Stimulated activated CD4-positive, alpha-beta T cell treated with anti-CD3 and anti-CD28 coated beads, Interleukin-15, amount 100 ng/mL, for 1 hour (primary cell): ENCODE results near the gene CDIP1.

Source experiments
- DNase-seq, 2 donors: peaks; one replicate each; pipeline ENCODE4 v3.0.0-alpha.2; 2020; ENCODE audit warnings: low read depth in 1 of 2, low spot score in 1 of 2

CDIP1 gene

DNA sequence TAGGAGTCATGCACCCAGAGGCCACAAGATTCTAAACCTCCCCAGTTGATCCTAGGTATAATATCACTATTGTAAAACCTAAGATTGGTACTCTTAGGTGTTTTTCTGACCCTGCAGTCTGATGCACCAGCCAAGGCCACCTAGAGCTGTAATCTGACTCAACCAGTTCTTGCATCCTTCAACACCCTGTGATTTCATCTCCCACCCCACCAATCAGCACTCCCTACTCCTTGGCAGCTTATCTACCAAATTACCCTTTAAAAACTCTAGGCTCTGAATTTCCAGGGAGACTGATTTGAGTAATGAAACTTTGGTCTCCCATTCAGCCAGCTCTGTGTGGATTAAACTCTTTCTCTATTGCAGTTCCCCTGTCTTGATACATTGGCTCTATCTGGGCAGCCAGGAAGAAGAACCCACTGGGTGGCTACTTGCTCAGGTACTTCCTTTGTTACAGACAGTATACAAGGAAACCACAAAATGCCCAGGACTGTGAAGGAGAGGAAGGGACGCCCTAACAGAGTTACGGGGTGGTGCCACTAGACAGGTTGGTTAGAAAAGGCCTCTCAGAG is 1.2 kb upstream of the CDIP1 start:
- DNase-seq: no peak

GRCh38 chr16:4537376-4538343 is 913 bp downstream of the CDIP1 start:
- DNase-seq: peak in 1 of 2 donors; percentile 9

DNA sequence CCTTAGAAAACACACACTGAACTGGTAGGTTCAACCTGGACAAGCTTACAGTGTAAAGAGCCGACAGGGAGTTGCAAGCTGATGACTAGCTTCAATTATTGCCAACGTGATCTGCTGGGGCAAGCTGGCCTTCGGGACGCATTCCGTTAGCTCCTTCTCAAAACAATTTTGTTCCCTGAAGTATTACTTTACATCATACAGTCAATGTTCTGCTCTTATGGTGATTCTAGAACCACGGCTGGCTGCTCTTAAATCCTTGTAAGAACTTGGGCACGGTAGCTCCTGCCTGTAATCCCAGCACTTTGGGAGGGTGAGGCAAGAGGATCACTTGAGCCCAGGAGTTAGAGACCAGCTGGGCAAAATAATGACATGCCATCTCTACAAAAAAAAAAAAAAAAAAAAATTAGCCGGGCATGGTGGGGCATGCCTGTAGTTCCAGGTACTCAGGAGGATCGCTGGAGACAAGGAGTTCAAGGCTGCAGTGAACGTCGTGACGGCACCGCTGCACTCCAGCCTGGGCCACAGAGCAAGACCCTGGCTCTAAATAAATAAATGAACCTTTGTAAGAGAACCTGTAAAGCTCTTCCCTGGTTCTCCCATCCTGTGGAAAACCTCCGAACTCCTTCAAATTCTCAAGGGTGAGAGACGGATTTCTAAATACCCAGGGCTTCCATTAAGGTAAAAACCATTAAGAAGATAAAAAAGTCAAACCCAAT is 2.0 kb downstream of the CDIP1 start:
- DNase-seq: no peak

DNA sequence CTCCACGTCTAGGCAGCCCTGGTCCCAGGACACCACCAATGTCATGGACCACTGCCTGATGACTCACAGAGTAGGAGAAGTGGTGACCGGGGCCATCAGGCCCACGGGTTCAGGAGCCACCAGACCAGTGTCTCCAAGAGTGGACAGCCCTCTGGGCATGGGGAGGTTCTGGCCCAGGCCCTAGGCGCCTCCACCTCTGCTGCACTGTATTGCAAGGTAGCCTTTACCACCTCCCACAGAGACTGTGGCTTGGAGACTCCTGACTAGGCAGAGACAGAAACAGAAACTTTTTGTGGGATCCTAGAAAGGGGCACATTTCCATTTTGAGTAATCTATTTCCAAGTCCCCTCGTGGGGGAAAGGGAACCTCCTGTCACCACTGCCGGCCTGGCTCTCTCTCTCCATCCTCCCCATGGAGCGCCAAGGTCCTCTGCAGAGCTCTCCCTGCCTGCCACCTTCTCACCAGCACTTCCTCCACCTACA is 2.9 kb downstream of the CDIP1 start:
- DNase-seq: no peak

DNA sequence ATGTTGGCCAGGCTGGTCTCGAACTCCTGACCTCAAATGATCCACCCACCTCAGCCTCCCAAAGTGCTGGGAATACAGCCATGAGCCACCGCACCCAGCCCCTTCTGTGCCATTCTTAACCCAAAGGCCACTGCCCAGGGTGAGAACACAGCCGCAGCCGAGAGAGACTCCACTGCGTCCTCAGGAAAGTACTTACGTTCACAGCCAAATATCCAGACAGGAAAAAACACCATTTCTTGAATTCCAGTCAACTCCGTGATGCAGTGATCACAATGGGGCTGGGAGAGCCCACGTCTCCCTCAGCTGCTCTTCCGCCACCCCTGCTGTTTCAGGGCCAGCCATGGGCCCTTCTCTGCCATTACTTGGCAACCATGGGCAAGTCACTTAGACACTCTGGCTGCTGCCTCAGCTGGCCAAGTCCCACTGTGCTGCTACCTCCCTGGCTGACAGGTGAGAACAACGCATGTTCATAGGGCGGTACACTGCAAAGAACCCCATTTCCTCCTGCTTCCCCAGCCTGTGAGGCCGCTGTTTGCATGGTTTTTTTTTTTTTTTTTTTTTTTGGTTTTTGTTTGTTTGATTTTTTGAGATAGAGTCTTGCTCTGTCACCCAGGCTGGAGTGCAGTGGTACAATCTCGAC is 4.3 kb downstream of the CDIP1 start:
- no peak for DNase-seq

DNA sequence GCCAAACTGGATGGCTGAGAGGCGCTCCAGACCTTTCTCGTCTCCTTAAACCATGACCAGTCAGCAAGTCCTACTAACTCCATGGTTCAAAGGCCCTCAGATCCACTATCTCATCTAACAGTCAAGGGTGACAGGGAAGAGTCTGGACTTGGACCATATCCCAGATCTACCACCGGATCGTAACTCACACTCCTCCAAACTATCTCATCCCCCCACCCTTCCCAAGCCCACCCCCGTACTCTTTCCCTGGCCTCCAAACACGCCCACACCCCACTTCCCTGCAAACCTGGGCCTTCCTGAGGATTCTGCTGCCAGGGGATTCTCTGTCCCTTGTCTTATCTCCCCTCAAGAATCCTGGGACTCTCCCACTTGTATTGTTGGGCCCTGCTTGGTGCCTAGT is 5.1 kb downstream of the CDIP1 start:
- no peak for DNase-seq

GRCh38 chr16:4532238-4532637 is 6.3 kb downstream of the CDIP1 start:
- no peak for DNase-seq

GRCh38 chr16:4531811-4532210 is 6.8 kb downstream of the CDIP1 start:
- DNase-seq: no peak

- DNase-seq: no peak
These were observed 9.2 kb downstream of the CDIP1 start for GRCh38 chr16:4529085-4530060.

- no peak for DNase-seq
These were observed 12.8 kb downstream of the CDIP1 start for GRCh38 chr16:4525634-4526277.

DNA sequence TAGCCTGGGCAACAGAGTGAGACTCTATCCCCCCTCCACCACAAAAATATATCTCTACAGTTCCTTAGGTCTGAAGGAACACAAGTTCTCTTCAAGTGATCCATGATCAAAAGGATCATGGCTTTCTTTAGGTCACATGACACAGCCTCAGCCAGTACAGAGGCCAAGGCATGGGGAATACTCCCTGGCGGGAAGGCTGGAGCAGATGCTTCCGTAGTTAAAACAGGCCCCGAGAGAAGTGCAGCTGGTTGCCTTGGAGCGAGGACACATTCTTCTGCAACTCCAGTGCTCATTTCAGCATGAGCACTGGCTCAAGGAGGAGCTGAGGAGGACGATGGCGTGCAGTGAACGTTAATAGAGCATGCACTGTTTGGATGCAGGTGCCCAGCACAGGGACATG is 13.5 kb downstream of the CDIP1 start:
- no peak for DNase-seq

DNA sequence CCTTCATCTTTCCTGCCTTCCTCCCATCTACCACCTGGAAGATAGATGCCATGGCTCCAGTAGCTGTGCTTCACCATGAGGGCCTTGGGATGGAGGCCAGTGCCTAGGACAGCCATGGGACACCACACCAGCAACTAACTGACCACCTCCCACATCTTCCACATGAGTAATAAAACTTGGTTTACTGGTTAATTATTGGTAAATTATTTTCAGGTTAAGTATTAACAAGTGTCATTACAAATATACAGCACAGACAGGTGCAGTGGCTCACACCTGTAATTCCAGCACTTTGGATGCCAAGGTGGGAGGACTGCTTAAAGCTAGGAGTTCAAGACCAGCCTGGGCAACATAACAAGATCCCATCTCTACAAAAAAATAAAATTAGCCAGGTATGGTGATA is 14.0 kb downstream of the CDIP1 start:
- no peak for DNase-seq

DNA sequence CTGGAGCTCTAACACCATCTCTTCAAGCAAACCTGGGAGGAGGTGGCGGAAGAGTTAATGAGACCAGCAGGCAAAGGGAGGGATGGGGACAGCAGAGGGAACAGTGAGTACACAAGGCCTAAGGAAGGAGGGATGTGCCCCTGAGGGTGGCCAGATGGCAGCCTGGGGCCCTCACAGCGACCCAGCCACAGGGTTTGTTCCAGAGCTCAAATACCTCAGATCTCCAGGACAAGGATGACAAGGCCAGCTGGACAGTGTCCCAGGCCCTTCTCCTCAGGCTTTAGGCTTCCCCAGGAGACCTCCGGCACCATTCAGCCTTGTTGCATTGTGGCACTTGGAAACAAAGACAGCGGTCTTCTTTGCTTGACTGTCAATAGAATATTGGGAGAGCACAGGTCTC is 14.9 kb downstream of the CDIP1 start:
- DNase-seq: no peak

GRCh38 chr16:4522051-4522581 is 16.5 kb downstream of the CDIP1 start:
- DNase-seq: no peak

DNA sequence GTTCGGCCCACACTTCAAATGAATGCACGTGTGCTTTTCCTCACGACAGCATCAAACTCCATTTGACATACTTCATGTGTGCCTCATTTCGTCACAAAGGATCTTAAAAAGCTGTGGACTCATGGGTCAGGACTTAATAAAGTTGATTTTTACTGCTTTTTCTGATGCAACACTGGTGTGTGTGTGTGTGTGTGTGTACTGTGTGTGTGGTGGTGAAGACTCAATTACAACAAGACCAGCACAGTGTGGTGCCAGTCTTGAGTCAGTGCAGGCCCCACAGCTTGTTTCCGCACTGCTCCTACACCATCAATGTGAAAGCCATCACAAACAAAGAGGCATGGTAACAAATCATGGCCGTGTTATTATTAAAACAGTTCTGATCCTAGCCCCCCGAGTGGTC is 17.7 kb downstream of the CDIP1 start:
- no peak for DNase-seq

DNA sequence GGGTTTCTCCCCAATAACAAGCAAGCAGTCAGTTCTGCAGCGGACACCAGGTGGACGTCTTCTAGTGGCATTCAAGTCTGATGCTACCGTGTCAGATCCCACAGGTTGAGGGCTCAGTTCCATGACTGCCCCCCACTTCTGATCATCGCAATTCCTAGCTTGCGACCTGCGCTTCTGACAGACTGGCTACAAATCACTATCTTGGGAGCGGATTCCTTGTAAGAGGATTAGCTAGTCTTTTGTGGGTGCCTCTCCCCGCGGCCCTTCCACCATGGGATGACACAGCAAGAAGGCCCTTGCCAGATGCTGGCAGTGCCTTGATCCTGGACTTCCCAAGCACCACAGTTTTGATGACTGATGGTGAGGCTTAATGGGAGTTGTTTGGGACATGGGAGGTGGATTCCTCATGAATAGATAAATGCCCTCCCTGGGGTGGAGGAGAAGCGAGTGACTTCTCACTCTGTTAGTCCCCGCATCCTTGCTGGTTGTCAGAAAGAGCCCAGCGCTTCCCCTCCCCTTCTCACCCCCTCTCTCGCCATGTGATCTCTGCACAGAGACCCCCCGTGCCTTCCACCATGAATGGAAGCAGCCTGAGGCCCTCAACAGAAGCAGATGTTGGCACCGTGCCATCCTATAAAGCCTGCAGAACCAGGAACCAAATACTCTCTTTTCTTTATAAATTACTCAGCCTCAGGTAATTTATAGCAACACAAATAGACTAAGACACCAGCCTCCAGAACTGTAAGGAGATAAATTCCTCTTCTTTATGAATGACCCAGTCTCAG is 19.1 kb downstream of the CDIP1 start:
- DNase-seq: no peak

DNA sequence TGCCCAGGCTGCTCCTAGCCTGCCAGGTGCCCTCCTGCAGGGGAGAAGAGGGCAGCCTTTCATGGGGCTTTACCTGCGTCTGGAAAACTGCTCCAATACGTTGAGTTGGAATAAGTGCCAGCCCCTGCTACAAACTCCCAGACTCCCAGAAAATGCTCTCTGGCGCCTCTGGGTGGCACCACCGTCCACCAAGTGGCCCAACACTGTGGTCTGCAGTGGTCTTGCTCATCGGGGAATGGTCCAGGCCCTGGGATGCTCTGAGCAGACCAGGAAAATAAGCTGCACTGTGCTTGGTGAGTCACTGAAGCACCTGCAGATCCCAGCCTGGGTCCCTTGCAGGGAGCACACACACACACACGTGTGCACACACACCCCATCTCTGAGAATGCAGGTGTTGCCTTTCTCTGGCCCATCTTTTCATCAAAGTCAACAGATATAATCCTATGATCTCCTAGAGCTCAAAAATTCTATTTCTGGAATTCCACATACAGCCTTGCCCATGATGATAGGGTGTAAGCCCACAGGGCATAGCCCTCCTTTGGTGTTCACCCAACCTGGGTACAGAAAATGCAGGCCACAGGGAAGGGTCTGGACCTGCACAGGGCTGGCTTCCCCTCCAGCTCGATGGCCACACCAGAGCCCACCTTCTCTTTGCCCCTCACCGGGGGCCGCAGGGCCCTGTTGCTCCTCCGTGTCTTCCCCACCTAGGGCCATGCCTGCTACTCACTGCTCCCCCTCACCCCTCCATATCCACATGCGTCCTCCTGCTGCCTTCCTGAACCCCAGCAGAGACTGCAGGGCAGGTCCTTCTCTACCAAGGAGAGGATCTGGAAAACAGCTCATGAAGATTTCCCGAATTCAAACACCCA is 20.5 kb downstream of the CDIP1 start:
- no peak for DNase-seq
